ENCODE measurements around the gene FAM13B. TPM values are rescaled to one million over a fixed set of nuclear protein-coding genes. Genes with fewer than 3 reads are reported as not detected.

FAM13B gene
- total RNA-seq, 1 experiment from 2014 or later, result 23.5 TPM

DNA sequence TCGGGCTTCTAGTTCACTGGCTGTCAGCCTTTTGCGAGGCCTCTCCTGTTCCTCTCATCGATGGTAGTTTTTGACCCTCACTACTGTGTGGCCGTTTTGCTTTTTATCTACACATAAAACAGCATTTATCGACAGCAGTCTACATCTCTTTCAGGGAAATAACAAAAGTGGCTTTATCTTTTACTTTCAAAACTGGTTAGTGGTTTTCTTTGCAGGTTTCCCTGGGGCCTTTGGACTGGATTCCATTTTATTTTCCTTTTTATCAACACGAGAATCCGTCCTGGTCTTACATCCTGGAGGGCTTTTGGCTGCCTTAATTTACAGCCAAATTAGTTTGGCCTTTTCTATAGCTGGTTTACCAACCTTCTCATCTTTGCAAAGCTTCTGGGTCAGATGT, 144.4 kb downstream of the FAM13B start:
- no peaks in the 10 kb centered on the region for H3K27me3 ChIP-seq (replicated peaks; ENCODE audit: insufficient read depth, low read depth, low read length, poor library complexity)
- no peak overlapping the region for H3K4me3 ChIP-seq (ENCODE audit: low read depth, low read length, poor library complexity, severe bottlenecking)
- no peak for TF ChIP-seq EZH2 (IDR thresholded peaks at IDR 0.05; ENCODE audit: borderline replicate concordance, low read depth, low read length, poor library complexity, severe bottlenecking)
- TF ChIP-seq, protein P1, sequence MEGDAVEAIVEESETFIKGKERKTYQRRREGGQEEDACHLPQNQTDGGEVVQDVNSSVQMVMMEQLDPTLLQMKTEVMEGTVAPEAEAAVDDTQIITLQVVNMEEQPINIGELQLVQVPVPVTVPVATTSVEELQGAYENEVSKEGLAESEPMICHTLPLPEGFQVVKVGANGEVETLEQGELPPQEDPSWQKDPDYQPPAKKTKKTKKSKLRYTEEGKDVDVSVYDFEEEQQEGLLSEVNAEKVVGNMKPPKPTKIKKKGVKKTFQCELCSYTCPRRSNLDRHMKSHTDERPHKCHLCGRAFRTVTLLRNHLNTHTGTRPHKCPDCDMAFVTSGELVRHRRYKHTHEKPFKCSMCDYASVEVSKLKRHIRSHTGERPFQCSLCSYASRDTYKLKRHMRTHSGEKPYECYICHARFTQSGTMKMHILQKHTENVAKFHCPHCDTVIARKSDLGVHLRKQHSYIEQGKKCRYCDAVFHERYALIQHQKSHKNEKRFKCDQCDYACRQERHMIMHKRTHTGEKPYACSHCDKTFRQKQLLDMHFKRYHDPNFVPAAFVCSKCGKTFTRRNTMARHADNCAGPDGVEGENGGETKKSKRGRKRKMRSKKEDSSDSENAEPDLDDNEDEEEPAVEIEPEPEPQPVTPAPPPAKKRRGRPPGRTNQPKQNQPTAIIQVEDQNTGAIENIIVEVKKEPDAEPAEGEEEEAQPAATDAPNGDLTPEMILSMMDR (conservative IDR thresholded peaks at IDR 0.05; ENCODE audit: low read depth, low read length), result no peak
- intact Hi-C loops (cut with micrococcal nuclease; ENCODE audit: unreplicated experiment), result no loop called here
- POLR2A ChIA-PET (ENCODE audit: low non-redundant PET), result interaction anchor here (0.6 kb wide), 1 partner anchor 9 kb away, joined by 13 read pairs; no protein-coding TSS in a partner anchor
- no peaks in the 10 kb centered on the region for H3K4me1 ChIP-seq (ENCODE audit: insufficient read depth, low read length, poor library complexity, severe bottlenecking)
- H3K9me3 ChIP-seq (ENCODE audit: low read depth, low read length, poor library complexity, severe bottlenecking), result no peaks in the 10 kb centered on the region
- no TSS peak for BruUV-seq (replicated peaks)
- CTCF ChIA-PET, result no interaction called here
- H3K36me3 ChIP-seq (ENCODE audit: insufficient read depth, low read length, poor library complexity, severe bottlenecking), result no peaks in the 10 kb centered on the region
- no peak for DNase-seq (ENCODE audit: low spot score)
- H3K27ac ChIP-seq (ENCODE audit: low read depth, low read length, poor library complexity, severe bottlenecking), result no peak overlapping the region

Other genes starting within 250 kb of the FAM13B start
- gene MYOT, start 165.2 kb downstream of the FAM13B start, total RNA-seq (2021), result not detected in 2 replicates
- gene PKD2L2, start 143.6 kb downstream of the FAM13B start, total RNA-seq (2021), result not detected in 2 replicates
- not detected in 2 replicates for gene WNT8A, start 51.0 kb upstream of the FAM13B start, total RNA-seq (2021)
- 0.72 TPM in 1 of 2 replicates, not detected in the other for gene NME5, start 106.3 kb upstream of the FAM13B start, total RNA-seq (2021)
- gene BRD8, start 145.6 kb upstream of the FAM13B start, total RNA-seq (2021), result 86.7 and 97.6 TPM in 2 replicates
- 116 and 119 TPM in 2 replicates for gene KIF20A, start 146.0 kb upstream of the FAM13B start, total RNA-seq (2021)
- 54.0 and 55.1 TPM in 2 replicates for gene CDC23, start 180.2 kb upstream of the FAM13B start, total RNA-seq (2021)
- 0.75 and 0.83 TPM in 2 replicates for gene GFRA3, start 241.5 kb upstream of the FAM13B start, total RNA-seq (2021)

Measured in A673 (cell line).